GM23248 (cell line): ENCODE results near the gene ABCD2. TPM values are rescaled to one million over a fixed set of nuclear protein-coding genes. Genes with fewer than 3 reads are reported as not detected.

Experiments used
- DNase-seq: peaks from one replicate; pipeline ENCODE4 v3.0.0-alpha.2; 2015
- H2AFZ ChIP-seq: fragments of 200-600 bp; sonication (generic); 2 replicates; pipeline ENCODE4 v1.6.1; 2016; ENCODE audit warnings: antibody characterized with exemption
- H3F3A ChIP-seq: fragments of 200-600 bp; sonication (generic); 2 replicates; pipeline ENCODE4 v1.6.1; 2016; ENCODE audit warnings: mild to moderate bottlenecking, antibody characterized with exemption, mixed run types; ENCODE audit not compliant: insufficient read depth
- H3K27ac ChIP-seq: fragments of 200-600 bp; sonication (generic); 2 replicates; pipeline ENCODE4 v1.5.1; 2016; ENCODE audit warnings: mild to moderate bottlenecking
- H3K27me3 ChIP-seq: fragments of 200-600 bp; sonication (generic); replicated peaks from 2 replicates; pipeline ENCODE4 v1.6.1; 2016; ENCODE audit warnings: mild to moderate bottlenecking; ENCODE audit not compliant: insufficient read depth
- H3K36me3 ChIP-seq: fragments of 200-600 bp; sonication (generic); 2 replicates; pipeline ENCODE4 v1.6.1; 2016; ENCODE audit warnings: low read depth, mild to moderate bottlenecking
- H3K4me1 ChIP-seq: fragments of 200-600 bp; sonication (generic); 2 replicates; pipeline ENCODE4 v1.6.1; 2016; ENCODE audit warnings: mild to moderate bottlenecking; ENCODE audit not compliant: insufficient read depth
- H3K4me2 ChIP-seq: fragments of 200-600 bp; sonication (generic); one replicate; pipeline ENCODE4 v1.6.1; 2016; ENCODE audit warnings: mild to moderate bottlenecking; ENCODE audit not compliant: unreplicated experiment
- H3K4me3 ChIP-seq: fragments of 200-600 bp; sonication (generic); 2 replicates; pipeline ENCODE4 v1.5.1; 2016; ENCODE audit warnings: mild to moderate bottlenecking
- H3K79me2 ChIP-seq: fragments of 200-600 bp; sonication (generic); 2 replicates; pipeline ENCODE4 v1.6.1; 2016; ENCODE audit warnings: mild to moderate bottlenecking; ENCODE audit not compliant: insufficient read depth
- H3K9ac ChIP-seq: fragments of 200-600 bp; sonication (generic); 2 replicates; pipeline ENCODE4 v1.6.1; 2016; ENCODE audit warnings: mild to moderate bottlenecking
- H3K9me2 ChIP-seq: fragments of 200-600 bp; sonication (generic); 2 replicates; pipeline ENCODE4 v1.6.1; 2016; ENCODE audit warnings: mixed run types, mild to moderate bottlenecking, moderate library complexity; ENCODE audit not compliant: insufficient read depth
- H3K9me3 ChIP-seq: fragments of 200-600 bp; sonication (generic); one replicate; pipeline ENCODE4 v1.6.1; 2017; ENCODE audit warnings: low read depth
- H4K20me1 ChIP-seq: fragments of 200-600 bp; sonication (generic); 2 replicates; pipeline ENCODE4 v1.6.0; 2016; ENCODE audit not compliant: insufficient read depth
- EZH2 ChIP-seq: fragments of 200-600 bp; sonication (generic); IDR thresholded peaks from 2 replicates; pipeline ENCODE4 v1.6.1; 2018; ENCODE audit warnings: antibody characterized with exemption, mild to moderate bottlenecking; ENCODE audit not compliant: insufficient read depth, poor library complexity, severe bottlenecking
- EZH2phosphoT487 ChIP-seq: fragments of 200-600 bp; sonication (generic); IDR thresholded peaks from 2 replicates; pipeline ENCODE4 v1.6.1; 2018; ENCODE audit warnings: antibody characterized with exemption, moderate library complexity, mild to moderate bottlenecking, low read depth; ENCODE audit not compliant: insufficient read depth
- WGBS, 2 experiments: methylation state at CpG; one replicate each; pipeline ENCODE4 v1.1.6; 2015 to 2017; ENCODE audit warnings: low lambda C conversion rate in 2 of 2, low coverage in 1 of 2; ENCODE audit errors: missing lambda C conversion rate in 2 of 2; 5-methylcytosine and 5-hydroxymethylcytosine counted together
- in situ Hi-C: fragments of 300-500 bp; cut with MboI; formaldehyde crosslinking; loops from 2 replicates; pipeline ENCODE4 v1.15.0; 2020
- polyA plus RNA-seq: library from polyadenylated mRNA; unstranded; fragments of >200 nt; fragmentation: Nextera tagmentation; extraction: Ambion mirVana; gene quantifications from 2 replicates; pipeline ENCODE4 v1.2.1, GENCODE V29; 2016
- total RNA-seq: library from RNA; depleted of rRNA; stranded (reverse); fragments of >200 nt; shearing (Covaris generic); gene quantifications from 2 replicates; pipeline ENCODE4 v1.2.3, GENCODE V29; 2014

The ABCD2 gene
- total and polyA plus RNA-seq, 2 experiments from 2014 or later: 0.11 TPM; not detected in 1

DNA sequence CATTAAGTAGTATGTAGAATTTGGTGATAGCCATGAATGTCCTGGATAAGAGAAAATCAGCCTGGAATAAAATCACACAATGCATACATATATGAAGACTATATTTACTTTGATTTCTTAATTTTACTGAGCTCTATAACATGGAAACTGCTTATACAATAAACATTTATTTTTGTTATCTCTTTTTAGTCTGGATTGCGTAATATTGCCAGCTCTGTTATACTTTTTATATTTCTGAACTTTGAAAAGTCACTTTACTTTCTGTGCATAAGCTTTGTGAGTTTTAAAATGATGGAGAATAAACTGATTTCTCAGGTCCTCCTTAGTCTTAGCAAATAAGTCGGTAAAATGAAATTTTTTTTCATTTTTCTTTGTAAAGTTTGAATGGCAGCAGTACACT, 19.2 kb upstream of the ABCD2 start:
- no peaks in the 10 kb centered on the region for H3K4me1 ChIP-seq
- no peaks in the 10 kb centered on the region for H3K27me3 ChIP-seq
- no peak for DNase-seq
- H3K9me3 ChIP-seq: no peaks in the 10 kb centered on the region
- no peak overlapping the region for H3K4me3 ChIP-seq
- H3F3A ChIP-seq: no peaks in the 10 kb centered on the region
- H3K9me2 ChIP-seq: no peaks in the 10 kb centered on the region
- WGBS, 2 experiments: 52 to 66% methylated on average over 2 of the region's 2 CpGs
- no peaks in the 10 kb centered on the region for H3K36me3 ChIP-seq
- no peaks in the 10 kb centered on the region for H3K79me2 ChIP-seq
- no peak overlapping the region for H3K27ac ChIP-seq
- H2AFZ ChIP-seq: no peak overlapping the region
- H4K20me1 ChIP-seq: no peaks in the 10 kb centered on the region
- no peak for TF ChIP-seq EZH2
- TF ChIP-seq EZH2phosphoT487: no peak
- no peak overlapping the region for H3K9ac ChIP-seq
- in situ Hi-C loops: no loop called here
- H3K4me2 ChIP-seq: no peak overlapping the region

DNA sequence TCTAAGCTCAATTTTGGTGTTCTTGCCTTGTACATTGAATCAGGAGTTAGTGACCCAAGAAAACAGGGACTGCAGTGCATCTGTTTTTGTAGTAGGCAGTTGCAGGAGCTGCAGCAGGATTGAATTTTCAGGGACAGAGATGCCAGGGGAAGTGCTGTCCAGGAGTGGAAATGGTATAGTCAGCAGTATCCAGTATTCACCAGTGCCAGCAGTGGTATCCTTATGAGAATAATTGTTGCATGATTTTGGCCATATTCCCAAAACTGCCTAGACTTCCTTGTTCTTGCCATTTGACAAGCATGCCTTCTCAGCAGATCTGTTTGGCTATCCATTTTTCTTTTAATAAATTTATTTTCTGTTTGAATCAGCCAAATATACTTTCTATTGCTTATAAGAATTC, 18.6 kb upstream of the ABCD2 start:
- in situ Hi-C loops: no loop called here
- no peak for DNase-seq
- TF ChIP-seq EZH2phosphoT487 (no peak), EZH2 (no peak)
- Histone ChIP-seq H3F3A (no peaks in the 10 kb centered on the region), H3K4me1 (no peaks in the 10 kb centered on the region), H3K79me2 (no peaks in the 10 kb centered on the region), H3K9ac (no peak overlapping the region), H3K4me3 (no peak overlapping the region), H3K9me2 (no peaks in the 10 kb centered on the region), H3K27ac (no peak overlapping the region), H3K9me3 (no peaks in the 10 kb centered on the region), H2AFZ (no peak overlapping the region), H3K27me3 (no peaks in the 10 kb centered on the region), H4K20me1 (no peaks in the 10 kb centered on the region), H3K4me2 (no peak overlapping the region), H3K36me3 (no peaks in the 10 kb centered on the region)

DNA sequence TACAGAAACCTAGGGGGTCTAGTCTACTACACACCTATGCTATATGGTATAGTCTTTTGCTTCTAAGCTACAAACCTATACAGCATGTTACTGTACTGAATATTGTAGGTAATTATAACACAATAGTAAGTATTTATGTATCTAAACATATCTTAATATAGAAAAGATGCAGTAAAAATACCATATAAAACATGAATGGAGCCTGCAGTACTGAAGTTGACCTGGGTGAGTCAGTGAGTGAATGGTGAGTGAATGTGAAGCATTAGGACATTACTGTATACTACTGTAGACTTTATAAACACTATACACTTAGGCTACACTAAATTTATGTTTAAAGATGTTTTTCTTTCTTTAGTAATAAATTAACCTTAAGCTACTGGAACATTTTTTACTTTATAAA, 13.1 kb upstream of the ABCD2 start:
- Histone ChIP-seq H3K9me3 (no peaks in the 10 kb centered on the region), H3K9me2 (no peaks in the 10 kb centered on the region), H3K79me2 (no peaks in the 10 kb centered on the region), H3K9ac (no peak overlapping the region), H2AFZ (no peak overlapping the region), H4K20me1 (no peaks in the 10 kb centered on the region), H3F3A (no peaks in the 10 kb centered on the region), H3K27ac (no peak overlapping the region), H3K4me3 (no peak overlapping the region), H3K4me1 (no peaks in the 10 kb centered on the region), H3K4me2 (no peak overlapping the region), H3K27me3 (no peaks in the 10 kb centered on the region), H3K36me3 (no peaks in the 10 kb centered on the region)
- in situ Hi-C loops: no loop called here
- peak; percentile 4 for DNase-seq
- TF ChIP-seq EZH2: no peak
- TF ChIP-seq EZH2phosphoT487: no peak

DNA sequence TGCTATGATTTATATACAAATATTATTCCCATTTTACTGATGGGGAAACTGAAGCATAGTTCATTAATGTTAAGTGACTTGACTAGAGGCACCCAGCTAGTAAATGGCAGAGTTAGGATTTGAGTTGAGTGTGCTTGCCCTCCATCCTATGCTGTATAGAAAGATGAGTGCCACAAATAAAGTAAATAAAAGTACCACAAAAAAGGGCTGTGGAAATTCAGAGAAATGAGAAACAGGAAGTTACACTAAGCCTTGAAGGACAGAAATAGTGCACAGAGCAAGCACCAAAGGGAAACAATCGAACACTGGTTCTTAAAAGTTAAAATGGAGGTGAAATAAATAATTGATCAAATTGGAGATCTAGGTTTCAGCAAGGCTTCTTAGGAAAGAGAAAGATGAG, 9.2 kb upstream of the ABCD2 start:
- Histone ChIP-seq H3F3A (no peaks in the 10 kb centered on the region), H3K36me3 (no peaks in the 10 kb centered on the region), H3K79me2 (no peaks in the 10 kb centered on the region), H3K4me1 (no peaks in the 10 kb centered on the region), H3K9me2 (no peaks in the 10 kb centered on the region), H3K27ac (no peak overlapping the region), H3K27me3 (no peaks in the 10 kb centered on the region), H3K9ac (no peak overlapping the region), H3K4me2 (no peak overlapping the region), H3K9me3 (no peaks in the 10 kb centered on the region), H4K20me1 (no peaks in the 10 kb centered on the region), H2AFZ (no peak overlapping the region), H3K4me3 (no peak overlapping the region)
- in situ Hi-C loops: no loop called here
- WGBS, 2 experiments: 88 to 100% methylated on average over 1 of the region's 1 CpG
- TF ChIP-seq EZH2phosphoT487 (no peak), EZH2 (no peak)
- DNase-seq: no peak

DNA sequence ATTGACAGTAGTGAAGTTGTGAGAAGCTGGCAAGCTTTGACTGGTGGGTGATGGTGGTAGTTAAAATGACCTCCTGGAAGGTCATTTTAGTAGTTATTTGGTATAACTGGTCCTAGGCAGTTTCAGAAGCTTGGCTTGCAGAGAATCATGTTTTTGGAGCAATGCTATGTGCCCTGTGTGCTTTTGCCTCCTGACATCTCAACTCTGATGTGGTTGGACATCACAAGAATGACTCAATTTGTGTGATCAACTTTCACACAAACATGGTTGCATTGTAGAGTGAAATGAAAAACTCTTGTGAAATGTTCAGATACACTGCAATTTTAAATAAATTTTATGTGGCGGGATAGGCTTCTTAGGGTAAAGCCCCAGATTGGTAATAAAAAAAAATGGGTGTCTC, 8.3 kb upstream of the ABCD2 start:
- Histone ChIP-seq H4K20me1 (no peaks in the 10 kb centered on the region), H3K9me2 (no peaks in the 10 kb centered on the region), H3K4me2 (no peak overlapping the region), H3K79me2 (no peaks in the 10 kb centered on the region), H3K4me3 (no peak overlapping the region), H3K9me3 (no peaks in the 10 kb centered on the region), H3K36me3 (no peaks in the 10 kb centered on the region), H3K9ac (no peak overlapping the region), H2AFZ (no peak overlapping the region), H3F3A (no peaks in the 10 kb centered on the region), H3K27me3 (no peaks in the 10 kb centered on the region), H3K27ac (no peak overlapping the region), H3K4me1 (no peaks in the 10 kb centered on the region)
- WGBS, 2 experiments: 57 to 65% methylated on average over 1 of the region's 1 CpG
- TF ChIP-seq EZH2phosphoT487: no peak
- TF ChIP-seq EZH2: no peak
- in situ Hi-C loops: no loop called here
- no peak for DNase-seq
